Body of pancreas (tissue), 4 donors: ENCODE results near the gene KCTD20.

Source experiments
- POLR2A ChIP-seq, 3 donors: fragments of 450-650 bp; IDR thresholded peaks; one replicate each; pipeline ENCODE4 v1.6.1; 2016; ENCODE audit warnings: antibody characterized with exemption in 3 of 3, mild to moderate bottlenecking in 2 of 3
- TF ChIP-seq, protein P1 (sequence below), 7 experiments: fragments of 450-650 bp in 4 of 7; fragments of 200-600 bp in 3 of 7; sonication (generic) in 3 of 7; IDR thresholded peaks; one replicate each; pipeline ENCODE4 v1.5.1; 2016 to 2019; ENCODE audit warnings: antibody characterized with exemption in 7 of 7

GRCh38 chr6:36504982-36505381, 62.2 kb downstream of the KCTD20 start:
- TF ChIP-seq, protein P1, sequence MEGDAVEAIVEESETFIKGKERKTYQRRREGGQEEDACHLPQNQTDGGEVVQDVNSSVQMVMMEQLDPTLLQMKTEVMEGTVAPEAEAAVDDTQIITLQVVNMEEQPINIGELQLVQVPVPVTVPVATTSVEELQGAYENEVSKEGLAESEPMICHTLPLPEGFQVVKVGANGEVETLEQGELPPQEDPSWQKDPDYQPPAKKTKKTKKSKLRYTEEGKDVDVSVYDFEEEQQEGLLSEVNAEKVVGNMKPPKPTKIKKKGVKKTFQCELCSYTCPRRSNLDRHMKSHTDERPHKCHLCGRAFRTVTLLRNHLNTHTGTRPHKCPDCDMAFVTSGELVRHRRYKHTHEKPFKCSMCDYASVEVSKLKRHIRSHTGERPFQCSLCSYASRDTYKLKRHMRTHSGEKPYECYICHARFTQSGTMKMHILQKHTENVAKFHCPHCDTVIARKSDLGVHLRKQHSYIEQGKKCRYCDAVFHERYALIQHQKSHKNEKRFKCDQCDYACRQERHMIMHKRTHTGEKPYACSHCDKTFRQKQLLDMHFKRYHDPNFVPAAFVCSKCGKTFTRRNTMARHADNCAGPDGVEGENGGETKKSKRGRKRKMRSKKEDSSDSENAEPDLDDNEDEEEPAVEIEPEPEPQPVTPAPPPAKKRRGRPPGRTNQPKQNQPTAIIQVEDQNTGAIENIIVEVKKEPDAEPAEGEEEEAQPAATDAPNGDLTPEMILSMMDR (IDR thresholded peaks at IDR 0.05), result no peak
- no peak for TF ChIP-seq POLR2A (IDR thresholded peaks at IDR 0.05)
